ENCODE measurements around the gene G6PC3.

DNA sequence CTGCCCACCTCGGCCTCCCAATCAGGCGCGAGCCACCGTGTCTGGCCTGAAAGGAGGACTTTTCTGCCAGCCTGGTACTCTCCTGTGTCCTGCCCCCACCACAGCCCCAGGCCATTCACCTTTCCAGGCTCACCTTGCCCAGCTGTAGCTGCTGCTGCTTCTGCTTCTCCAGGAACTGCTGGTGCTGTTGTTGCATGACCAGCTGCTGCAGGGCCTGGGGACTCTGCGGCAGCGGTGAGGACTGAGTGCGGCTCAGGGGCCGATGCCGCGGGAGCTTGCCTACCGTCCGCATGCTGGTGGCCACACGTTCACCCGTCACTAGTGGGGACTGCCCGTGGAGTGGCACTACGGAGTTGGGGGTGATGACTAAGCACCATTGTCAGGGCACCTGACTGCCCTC lies 17.7 kb downstream of the G6PC3 start:
- TF ChIP-seq, protein P1, sequence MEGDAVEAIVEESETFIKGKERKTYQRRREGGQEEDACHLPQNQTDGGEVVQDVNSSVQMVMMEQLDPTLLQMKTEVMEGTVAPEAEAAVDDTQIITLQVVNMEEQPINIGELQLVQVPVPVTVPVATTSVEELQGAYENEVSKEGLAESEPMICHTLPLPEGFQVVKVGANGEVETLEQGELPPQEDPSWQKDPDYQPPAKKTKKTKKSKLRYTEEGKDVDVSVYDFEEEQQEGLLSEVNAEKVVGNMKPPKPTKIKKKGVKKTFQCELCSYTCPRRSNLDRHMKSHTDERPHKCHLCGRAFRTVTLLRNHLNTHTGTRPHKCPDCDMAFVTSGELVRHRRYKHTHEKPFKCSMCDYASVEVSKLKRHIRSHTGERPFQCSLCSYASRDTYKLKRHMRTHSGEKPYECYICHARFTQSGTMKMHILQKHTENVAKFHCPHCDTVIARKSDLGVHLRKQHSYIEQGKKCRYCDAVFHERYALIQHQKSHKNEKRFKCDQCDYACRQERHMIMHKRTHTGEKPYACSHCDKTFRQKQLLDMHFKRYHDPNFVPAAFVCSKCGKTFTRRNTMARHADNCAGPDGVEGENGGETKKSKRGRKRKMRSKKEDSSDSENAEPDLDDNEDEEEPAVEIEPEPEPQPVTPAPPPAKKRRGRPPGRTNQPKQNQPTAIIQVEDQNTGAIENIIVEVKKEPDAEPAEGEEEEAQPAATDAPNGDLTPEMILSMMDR (IDR thresholded peaks at IDR 0.05; ENCODE audit: insufficient read depth, low read length): no peak
- no peak for TF ChIP-seq GABPA (IDR thresholded peaks at IDR 0.05; ENCODE audit: low read depth)
- TF ChIP-seq, protein P2, sequence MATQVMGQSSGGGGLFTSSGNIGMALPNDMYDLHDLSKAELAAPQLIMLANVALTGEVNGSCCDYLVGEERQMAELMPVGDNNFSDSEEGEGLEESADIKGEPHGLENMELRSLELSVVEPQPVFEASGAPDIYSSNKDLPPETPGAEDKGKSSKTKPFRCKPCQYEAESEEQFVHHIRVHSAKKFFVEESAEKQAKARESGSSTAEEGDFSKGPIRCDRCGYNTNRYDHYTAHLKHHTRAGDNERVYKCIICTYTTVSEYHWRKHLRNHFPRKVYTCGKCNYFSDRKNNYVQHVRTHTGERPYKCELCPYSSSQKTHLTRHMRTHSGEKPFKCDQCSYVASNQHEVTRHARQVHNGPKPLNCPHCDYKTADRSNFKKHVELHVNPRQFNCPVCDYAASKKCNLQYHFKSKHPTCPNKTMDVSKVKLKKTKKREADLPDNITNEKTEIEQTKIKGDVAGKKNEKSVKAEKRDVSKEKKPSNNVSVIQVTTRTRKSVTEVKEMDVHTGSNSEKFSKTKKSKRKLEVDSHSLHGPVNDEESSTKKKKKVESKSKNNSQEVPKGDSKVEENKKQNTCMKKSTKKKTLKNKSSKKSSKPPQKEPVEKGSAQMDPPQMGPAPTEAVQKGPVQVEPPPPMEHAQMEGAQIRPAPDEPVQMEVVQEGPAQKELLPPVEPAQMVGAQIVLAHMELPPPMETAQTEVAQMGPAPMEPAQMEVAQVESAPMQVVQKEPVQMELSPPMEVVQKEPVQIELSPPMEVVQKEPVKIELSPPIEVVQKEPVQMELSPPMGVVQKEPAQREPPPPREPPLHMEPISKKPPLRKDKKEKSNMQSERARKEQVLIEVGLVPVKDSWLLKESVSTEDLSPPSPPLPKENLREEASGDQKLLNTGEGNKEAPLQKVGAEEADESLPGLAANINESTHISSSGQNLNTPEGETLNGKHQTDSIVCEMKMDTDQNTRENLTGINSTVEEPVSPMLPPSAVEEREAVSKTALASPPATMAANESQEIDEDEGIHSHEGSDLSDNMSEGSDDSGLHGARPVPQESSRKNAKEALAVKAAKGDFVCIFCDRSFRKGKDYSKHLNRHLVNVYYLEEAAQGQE (IDR thresholded peaks at IDR 0.05; ENCODE audit: insufficient replicate concordance, low read depth): no peak
